NCI-H1417 treated with DMSO at 0.1 percent for 48 hours (cell line): ENCODE measurements around the gene RBKS.

Experiments
- DNase-seq: peaks from one replicate; lab custom pipeline; 2025; lab: John Stamatoyannopoulos, UW

RBKS gene

GRCh38 chr2:27734305-27734704, 155.9 kb downstream of the RBKS start:
- DNase-seq, result no peak
